Kidney (tissue), 14 donors: ENCODE measurements around the gene OSCAR. TPM values are rescaled to one million over a fixed set of nuclear protein-coding genes. Genes with fewer than 3 reads are reported as not detected.

Experiments used
- DNase-seq, 5 donors: peaks; one replicate each; pipeline ENCODE4 v3.0.0-alpha.2; 2013 to 2020
- FAIRE-seq: peaks from 2 replicates; lab custom pipeline; 2012; peaks lifted over from hg19 to GRCh38; lab: Jason Lieb, UNC
- H3K27ac ChIP-seq, 2 donors: one replicate each; pipeline ENCODE4 v1.7.0; 2013; ENCODE audit warnings: low read depth in 2 of 2, low read length in 2 of 2, inconsistent platforms in 1 of 2
- H3K27me3 ChIP-seq: one replicate; pipeline ENCODE4 v1.7.1; 2013; ENCODE audit warnings: low read length, inconsistent platforms; ENCODE audit not compliant: control insufficient read depth, insufficient read depth
- H3K36me3 ChIP-seq, 3 donors: one replicate each; pipeline versions ENCODE4 v1.7.0 to v1.7.1; 2013; ENCODE audit warnings: low read length in 3 of 3, control low read depth in 1 of 3, inconsistent platforms in 1 of 3; ENCODE audit not compliant: insufficient read depth in 3 of 3, control insufficient read depth in 2 of 3
- H3K4me1 ChIP-seq, 3 donors: one replicate each; pipeline versions ENCODE4 v1.7.0 to v1.7.1; 2013; ENCODE audit warnings: low read length in 3 of 3, inconsistent platforms in 1 of 3, low read depth in 1 of 3; ENCODE audit not compliant: control insufficient read depth in 2 of 3, insufficient read depth in 2 of 3
- H3K4me3 ChIP-seq, 3 donors: one replicate each; pipeline versions ENCODE4 v1.7.0 to v1.8.1; 2013; ENCODE audit warnings: low read length in 3 of 3, control low read depth in 1 of 3, inconsistent platforms in 1 of 3
- H3K9ac ChIP-seq, 3 donors: one replicate each; pipeline versions ENCODE4 v1.7.0 to v1.7.1; 2013; ENCODE audit warnings: low read length in 3 of 3, control low read depth in 1 of 3, inconsistent platforms in 1 of 3
- H3K9me3 ChIP-seq, 3 donors: one replicate each; pipeline versions ENCODE4 v1.7.0 to v1.7.1; 2013; ENCODE audit warnings: low read length in 3 of 3, control low read depth in 1 of 3, inconsistent platforms in 1 of 3; ENCODE audit not compliant: control insufficient read depth in 2 of 3, insufficient read depth in 1 of 3
- CTCF ChIP-seq: IDR thresholded peaks from 3 replicates; pipeline ENCODE4 v1.5.1; 2012; ENCODE audit warnings: mild to moderate bottlenecking, moderate library complexity, borderline replicate concordance; ENCODE audit not compliant: insufficient read depth; ENCODE audit errors: extremely low read depth
- intact Hi-C: fragments of 100-400 bp; cut with DNase I; formaldehyde crosslinking; loops from one replicate; pipeline ENCODE4 v1.11.1; 2022
- polyA plus RNA-seq: library from polyadenylated mRNA; stranded (reverse); fragments of 350-450 nt; fragmentation: Illumina TruSeq; extraction: RNeasy Lipid Tissue Mini Kit (QIAGEN cat#74804); gene quantifications from one replicate; pipeline ENCODE4 v1.2.3, GENCODE V29; 2014; ENCODE audit warnings: low read depth, low replicate concordance; ENCODE audit not compliant: insufficient read depth
- total RNA-seq: library from RNA; stranded (reverse); fragmentation: NEBNext Ultra II Directional; extraction: Animal tissue kit (Norgen Biotek cat#: 25700); gene quantifications from one replicate; pipeline ENCODE4 v1.2.1, GENCODE V29; 2021
- donor health status: control.
- donor health status: control.
- donor health status: control.
- donor health status: control.
- donor health status: control.
- donor health status: DM: yes; HTN: yes; CAD: no.
- donor health status: Normal renal cell carcinoma (clear cell type).

Gene OSCAR
- total and polyA plus RNA-seq, 2 donors from 2014 or later: 0.77 to 5.1 TPM

GRCh38 chr19:54141356-54141755 lies 40.8 kb upstream of the OSCAR start:
- Histone ChIP-seq H3K9ac (no peak overlapping the region), H3K9me3 (no peaks in the 10 kb centered on the region), H3K4me3 (no peak overlapping the region), H3K36me3 (peaks cover 13 to 46% (median 34%) of the 10 kb centered on the region in 3 donors), H3K4me1 (peaks cover 0 to 25% (median 0%) of the 10 kb centered on the region in 3 donors), H3K27me3 (no peaks in the 10 kb centered on the region), H3K27ac (no peak overlapping the region)
- no peak for TF ChIP-seq CTCF
- intact Hi-C loops: no loop called here
- no peak for FAIRE-seq
- no peak for DNase-seq

DNA sequence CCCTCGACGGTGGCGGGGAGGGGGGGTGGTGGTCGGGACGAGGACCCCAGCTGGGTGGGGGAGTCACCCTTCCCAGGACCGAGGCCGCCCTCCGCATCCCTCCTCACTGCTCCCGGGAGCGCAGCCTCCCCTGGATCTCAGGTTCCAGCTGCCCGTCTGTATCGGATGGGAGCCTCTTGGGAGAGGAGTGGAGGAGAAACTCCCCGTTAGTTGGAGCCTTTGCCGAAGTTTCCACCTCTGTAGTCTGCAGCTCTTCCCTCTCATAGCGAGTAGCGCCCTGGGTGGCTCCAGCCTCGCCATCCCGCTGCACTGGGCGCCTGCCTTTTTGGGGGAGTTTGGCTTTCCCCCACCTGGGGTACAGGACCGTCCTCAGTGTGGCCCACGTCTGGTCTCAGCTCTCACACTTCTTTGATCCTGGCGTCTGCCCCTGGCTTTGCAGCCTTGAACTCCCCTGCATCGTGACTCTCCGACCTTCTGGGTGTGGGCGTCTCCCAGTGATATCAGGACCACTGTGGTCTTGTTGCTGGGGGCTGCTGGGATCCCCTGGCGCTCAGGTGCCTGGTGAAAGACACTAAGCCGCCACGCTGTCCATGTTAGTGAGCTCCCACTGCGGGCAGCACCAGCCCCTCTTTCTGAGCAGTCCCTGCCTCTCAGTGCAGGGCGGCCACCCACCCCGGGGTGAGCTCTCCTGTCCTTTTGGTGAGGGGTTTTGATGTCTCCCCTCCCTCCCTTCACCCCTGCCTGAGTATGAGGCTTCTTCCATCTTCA lies 38.1 kb upstream of the OSCAR start:
- TF ChIP-seq CTCF: no peak
- Histone ChIP-seq H3K36me3 (peaks cover 6 to 19% (median 12%) of the 10 kb centered on the region in 3 donors), H3K9ac (peak overlapping the region in 1 of 3 donors; percentile 54), H3K9me3 (no peaks in the 10 kb centered on the region), H3K27ac (no peak overlapping the region), H3K27me3 (no peaks in the 10 kb centered on the region), H3K4me3 (peak overlapping the region; percentile 12 to 68 (median 52)), H3K4me1 (peaks cover 0 to 30% (median 0%) of the 10 kb centered on the region in 3 donors)
- DNase-seq (peak in 4 of 5 donors; percentile 24 to 78 (median 38)), FAIRE-seq (no peak)
- intact Hi-C loops: no loop called here

DNA sequence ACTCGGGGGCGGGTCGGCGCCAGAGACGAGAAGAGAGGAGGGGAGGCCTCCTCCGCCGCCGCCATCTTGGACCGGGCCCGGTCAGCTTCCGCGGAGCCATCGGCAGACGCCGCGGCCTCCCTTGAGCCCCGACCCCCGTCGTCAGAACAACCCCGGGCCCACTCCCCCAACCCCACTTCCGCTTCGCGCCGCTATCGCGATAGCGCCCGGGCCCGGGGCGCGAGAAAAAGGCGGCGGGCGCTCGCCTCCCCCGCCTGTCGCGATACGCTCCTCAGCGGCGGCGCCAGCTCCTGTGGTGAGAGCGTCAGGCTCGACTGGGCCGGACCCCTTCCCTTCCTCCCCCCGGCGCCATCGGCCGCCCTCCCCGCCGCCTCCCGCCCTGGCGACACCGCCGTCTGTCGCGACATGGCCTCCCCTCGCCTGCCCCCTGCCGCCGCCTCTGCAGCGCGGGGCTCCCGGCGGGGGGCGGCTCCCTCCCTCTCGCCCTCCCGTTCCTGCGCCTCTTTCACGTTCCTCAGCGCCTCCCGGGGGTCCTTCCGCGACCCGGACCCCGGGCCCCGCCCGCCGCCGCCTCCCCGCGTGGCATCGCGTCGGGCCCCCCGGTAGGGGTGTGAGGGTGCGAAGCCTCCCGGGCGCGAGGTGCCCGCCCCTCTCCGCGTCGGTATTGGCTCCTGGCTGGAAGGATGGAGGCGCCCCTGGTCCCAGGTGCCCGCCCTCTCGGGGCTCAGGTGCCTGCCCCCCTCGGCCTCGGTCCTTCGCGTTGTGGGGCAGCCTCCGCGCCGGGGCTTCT lies 37.3 kb upstream of the OSCAR start, which contains the start of gene CNOT3:
CNOT3 (plus strand) TSS at position 64 of the 790 bp plus-strand sequence. CDS start 5,217 bp downstream, outside the sequence.
- Histone ChIP-seq H3K9ac (peak within 1 kb of the TSS; percentile 57 to 70 (median 63)), H3K27ac (peak within 1 kb of the TSS; percentile 84 to 88), H3K27me3 (no peaks in the 10 kb centered on the region), H3K4me1 (peaks cover 0 to 30% (median 0%) of the 10 kb centered on the region in 3 donors), H3K9me3 (no peaks in the 10 kb centered on the region), H3K4me3 (peak within 1 kb of the TSS; percentile 80 to 96 (median 87)), H3K36me3 (peaks cover 3 to 12% (median 4%) of the 10 kb centered on the region in 3 donors)
- TF ChIP-seq CTCF: no peak
- intact Hi-C loops: no loop called here
- DNase-seq (peak in 4 of 5 donors; percentile 12 to 87 (median 62)), FAIRE-seq (no peak)
